Nephron progenitor cell (in vitro differentiated cells): Measurements from ENCODE around the gene AK8.
"Not testable (repeated sequence)": the region's sequence is repeated elsewhere in the genome, so short reads cannot be mapped to it uniquely, and the experiment has no call there.

ENCODE experiments used
- DNase-seq: peaks from one replicate; pipeline ENCODE4 v3.0.0; 2021
- H3K27ac Mint-ChIP-seq: 2 replicates; pipeline ENCODE4 v1.8.0; 2021; ENCODE audit warnings: mild to moderate bottlenecking, moderate library complexity, mixed read lengths
- H3K27me3 Mint-ChIP-seq: 2 replicates; pipeline ENCODE4 v1.8.0; 2021; ENCODE audit warnings: mild to moderate bottlenecking, low read depth, mixed read lengths; ENCODE audit not compliant: poor library complexity
- H3K36me3 Mint-ChIP-seq: 2 replicates; pipeline ENCODE4 v1.8.0; 2021; ENCODE audit warnings: low read depth, mixed read lengths
- H3K4me1 Mint-ChIP-seq: 2 replicates; pipeline ENCODE4 v1.8.0; 2021; ENCODE audit warnings: mixed read lengths
- H3K4me3 Mint-ChIP-seq: 2 replicates; pipeline ENCODE4 v1.8.0; 2021; ENCODE audit warnings: mild to moderate bottlenecking, moderate library complexity, mixed read lengths
- H3K9me3 Mint-ChIP-seq: 2 replicates; pipeline ENCODE4 v1.8.0; 2021; ENCODE audit warnings: mild to moderate bottlenecking, moderate library complexity, mixed read lengths
- CTCF ChIP-seq: fragments of 200-600 bp; sonication (generic); IDR thresholded peaks from 2 replicates; pipeline ENCODE4 v1.5.0; 2021; ENCODE audit warnings: antibody characterized with exemption

AK8 gene

GRCh38 chr9:132728071-132728470 lies 150.0 kb downstream of the AK8 start:
- peaks cover 24% of the 10 kb centered on the region for H3K4me1 Mint-ChIP-seq
- TF ChIP-seq CTCF = no peak
- no peak for DNase-seq
- no peaks in the 10 kb centered on the region for H3K9me3 Mint-ChIP-seq
- peaks cover 8% of the 10 kb centered on the region for H3K27me3 Mint-ChIP-seq
- H3K4me3 Mint-ChIP-seq = no peak overlapping the region
- H3K27ac Mint-ChIP-seq = no peak overlapping the region
- no peaks in the 10 kb centered on the region for H3K36me3 Mint-ChIP-seq

- Mint-ChIP-seq H3K4me1 (peaks cover 17% of the 10 kb centered on the region), H3K36me3 (no peaks in the 10 kb centered on the region), H3K27me3 (peaks cover 8% of the 10 kb centered on the region), H3K4me3 (no peak overlapping the region), H3K9me3 (no peaks in the 10 kb centered on the region), H3K27ac (no peak overlapping the region)
- no peak for TF ChIP-seq CTCF
- DNase-seq = no peak
These were observed 151.4 kb downstream of the AK8 start for GRCh38 chr9:132726576-132727130.

- Mint-ChIP-seq H3K27me3 (peaks cover 8% of the 10 kb centered on the region), H3K4me3 (no peak overlapping the region), H3K36me3 (no peaks in the 10 kb centered on the region), H3K27ac (no peak overlapping the region), H3K9me3 (no peaks in the 10 kb centered on the region), H3K4me1 (peaks cover 17% of the 10 kb centered on the region)
- TF ChIP-seq CTCF = no peak
- no peak for DNase-seq
These were observed 152.8 kb downstream of the AK8 start for GRCh38 chr9:132725306-132725705.

- Mint-ChIP-seq H3K27ac (no peak overlapping the region), H3K9me3 (no peaks in the 10 kb centered on the region), H3K4me3 (no peak overlapping the region), H3K27me3 (peaks cover 11% of the 10 kb centered on the region), H3K36me3 (no peaks in the 10 kb centered on the region), H3K4me1 (peaks cover 23% of the 10 kb centered on the region)
- no peak for DNase-seq
- no peak for TF ChIP-seq CTCF
These were observed 154.3 kb downstream of the AK8 start for GRCh38 chr9:132723809-132724208.

- no peak for DNase-seq
- no peak overlapping the region for H3K27ac Mint-ChIP-seq
- peaks cover 6% of the 10 kb centered on the region for H3K27me3 Mint-ChIP-seq
- TF ChIP-seq CTCF = no peak
- no peaks in the 10 kb centered on the region for H3K36me3 Mint-ChIP-seq
- no peaks in the 10 kb centered on the region for H3K9me3 Mint-ChIP-seq
- no peak overlapping the region for H3K4me3 Mint-ChIP-seq
- peaks cover 34% of the 10 kb centered on the region for H3K4me1 Mint-ChIP-seq
These were observed 155.5 kb downstream of the AK8 start for GRCh38 chr9:132722564-132723065.

GRCh38 chr9:132721661-132722060 lies 156.4 kb downstream of the AK8 start:
- Mint-ChIP-seq H3K4me3 (no peak overlapping the region), H3K4me1 (peaks cover 40% of the 10 kb centered on the region), H3K27ac (no peak overlapping the region), H3K27me3 (peaks cover 2% of the 10 kb centered on the region), H3K9me3 (no peaks in the 10 kb centered on the region), H3K36me3 (no peaks in the 10 kb centered on the region)
- DNase-seq = no peak
- TF ChIP-seq CTCF = no peak

GRCh38 chr9:132718381-132718928 lies 159.6 kb downstream of the AK8 start:
- Mint-ChIP-seq H3K4me1 (peaks cover 30% of the 10 kb centered on the region), H3K27ac (peak overlapping the region; percentile 86)
- not testable (repeated sequence) for H3K4me3 Mint-ChIP-seq, DNase-seq, H3K27me3 Mint-ChIP-seq, H3K9me3 Mint-ChIP-seq, H3K36me3 Mint-ChIP-seq
